ENCODE measurements around the gene ARHGEF33. TPM values are rescaled to one million over a fixed set of nuclear protein-coding genes. Genes with fewer than 3 reads are reported as not detected.
A peak's percentile ranks its signal among the peaks of the same experiment; 100 is the strongest.

Gene ARHGEF33
- total RNA-seq, 1 donor from 2014 or later = 0.30 TPM

DNA sequence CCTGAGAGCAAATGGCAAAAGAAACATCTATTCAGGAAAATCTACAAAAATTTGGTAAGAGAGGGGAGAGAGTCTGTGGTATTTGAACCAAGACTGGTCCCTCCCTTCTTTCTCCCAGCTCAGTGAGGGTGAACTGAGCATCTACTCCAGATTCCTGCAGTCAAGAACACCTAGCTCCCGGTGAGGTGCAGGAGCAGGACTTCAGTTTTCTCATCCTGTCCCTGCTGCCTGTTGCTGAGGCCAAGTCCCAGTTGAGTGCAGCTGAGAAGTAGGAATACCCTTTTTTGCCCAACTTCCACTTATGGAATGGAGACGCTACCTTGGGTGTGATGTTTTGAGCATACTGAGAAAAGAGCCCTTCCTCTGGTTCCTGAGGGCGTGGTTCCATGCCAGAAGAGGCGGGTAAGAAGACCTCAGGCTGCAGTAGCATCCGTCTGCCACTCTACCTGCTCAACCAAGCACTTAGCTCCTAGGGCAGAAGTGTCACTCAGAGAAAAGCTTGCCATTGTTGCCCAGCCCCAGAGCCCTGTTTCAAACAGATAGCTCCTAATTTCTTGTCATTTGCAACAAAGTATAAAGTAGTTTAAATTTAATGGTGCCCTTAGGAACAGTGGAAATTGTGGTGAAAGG is 118.3 kb downstream of the ARHGEF33 start:
- Mint-ChIP-seq H3K27me3 (ENCODE audit: low read depth, unreplicated experiment) (no peaks in the 10 kb centered on the region), H3K27ac (ENCODE audit: unreplicated experiment) (peak overlapping the region; percentile 7), H3K36me3 (ENCODE audit: low read depth, unreplicated experiment) (peaks cover 12% of the 10 kb centered on the region), H3K4me3 (ENCODE audit: unreplicated experiment) (no peak overlapping the region), H3K9me3 (ENCODE audit: unreplicated experiment) (no peaks in the 10 kb centered on the region), H3K4me1 (ENCODE audit: low read depth, unreplicated experiment) (peaks cover 7% of the 10 kb centered on the region)
- Histone ChIP-seq H3K27me3 (ENCODE audit: insufficient read depth, low read length) (no peaks in the 10 kb centered on the region), H3K4me1 (ENCODE audit: insufficient read depth, low read length) (no peaks in the 10 kb centered on the region), H3K79me2 (ENCODE audit: insufficient read depth, low read length) (no peaks in the 10 kb centered on the region), H3K27ac (ENCODE audit: low read depth, low read length) (no peak overlapping the region), H3K4me3 (ENCODE audit: insufficient read depth, low read depth, low read length) (no peak overlapping the region), H3K36me3 (ENCODE audit: insufficient read depth, low read length) (peaks cover 21% of the 10 kb centered on the region), H3K9me3 (ENCODE audit: insufficient read depth, low read depth, low read length) (no peaks in the 10 kb centered on the region), H2AFZ (ENCODE audit: low read depth, low read length) (no peak overlapping the region), H3K9ac (ENCODE audit: low read length) (no peak overlapping the region), H4K20me1 (ENCODE audit: insufficient read depth, low read length) (no peaks in the 10 kb centered on the region), H3K4me2 (ENCODE audit: low read length) (no peak overlapping the region)
- DNase-seq (ENCODE audit: low read depth) (no peak), FAIRE-seq (no peak)
- no peak for TF ChIP-seq EZH2 (IDR thresholded peaks at IDR 0.05; ENCODE audit: insufficient read depth, low read length)
- TF ChIP-seq, protein P1, sequence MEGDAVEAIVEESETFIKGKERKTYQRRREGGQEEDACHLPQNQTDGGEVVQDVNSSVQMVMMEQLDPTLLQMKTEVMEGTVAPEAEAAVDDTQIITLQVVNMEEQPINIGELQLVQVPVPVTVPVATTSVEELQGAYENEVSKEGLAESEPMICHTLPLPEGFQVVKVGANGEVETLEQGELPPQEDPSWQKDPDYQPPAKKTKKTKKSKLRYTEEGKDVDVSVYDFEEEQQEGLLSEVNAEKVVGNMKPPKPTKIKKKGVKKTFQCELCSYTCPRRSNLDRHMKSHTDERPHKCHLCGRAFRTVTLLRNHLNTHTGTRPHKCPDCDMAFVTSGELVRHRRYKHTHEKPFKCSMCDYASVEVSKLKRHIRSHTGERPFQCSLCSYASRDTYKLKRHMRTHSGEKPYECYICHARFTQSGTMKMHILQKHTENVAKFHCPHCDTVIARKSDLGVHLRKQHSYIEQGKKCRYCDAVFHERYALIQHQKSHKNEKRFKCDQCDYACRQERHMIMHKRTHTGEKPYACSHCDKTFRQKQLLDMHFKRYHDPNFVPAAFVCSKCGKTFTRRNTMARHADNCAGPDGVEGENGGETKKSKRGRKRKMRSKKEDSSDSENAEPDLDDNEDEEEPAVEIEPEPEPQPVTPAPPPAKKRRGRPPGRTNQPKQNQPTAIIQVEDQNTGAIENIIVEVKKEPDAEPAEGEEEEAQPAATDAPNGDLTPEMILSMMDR (IDR thresholded peaks at IDR 0.05; ENCODE audit: insufficient read depth, low read depth, low read length) = no peak

DNA sequence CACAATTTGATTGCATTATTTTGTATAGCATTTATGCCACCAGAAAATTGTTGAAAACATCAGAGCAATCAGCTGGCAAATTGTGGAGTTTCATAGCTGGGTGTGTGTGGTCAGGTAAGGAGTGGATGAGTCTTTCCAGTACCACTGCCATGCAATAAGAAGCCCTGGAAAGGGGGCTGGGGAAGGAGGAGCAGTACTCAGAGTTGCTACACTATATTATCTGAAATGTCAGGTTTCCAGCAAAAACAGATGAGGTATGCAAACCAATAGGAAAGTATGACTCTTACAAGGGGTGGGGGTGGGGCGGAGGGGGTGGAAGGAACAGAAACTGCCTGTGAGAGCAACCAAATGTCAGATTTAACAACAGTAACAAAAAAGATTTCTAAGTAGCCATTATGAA is 119.0 kb downstream of the ARHGEF33 start:
- Histone ChIP-seq H4K20me1 (ENCODE audit: insufficient read depth, low read length) (no peaks in the 10 kb centered on the region), H3K9ac (ENCODE audit: low read length) (no peak overlapping the region), H3K4me2 (ENCODE audit: low read length) (no peak overlapping the region), H3K4me3 (ENCODE audit: insufficient read depth, low read depth, low read length) (no peak overlapping the region), H3K27ac (ENCODE audit: low read depth, low read length) (no peak overlapping the region), H3K79me2 (ENCODE audit: insufficient read depth, low read length) (no peaks in the 10 kb centered on the region), H3K36me3 (ENCODE audit: insufficient read depth, low read length) (peaks cover 24% of the 10 kb centered on the region), H3K4me1 (ENCODE audit: insufficient read depth, low read length) (no peaks in the 10 kb centered on the region), H2AFZ (ENCODE audit: low read depth, low read length) (no peak overlapping the region), H3K27me3 (ENCODE audit: insufficient read depth, low read length) (no peaks in the 10 kb centered on the region), H3K9me3 (ENCODE audit: insufficient read depth, low read depth, low read length) (no peaks in the 10 kb centered on the region)
- Mint-ChIP-seq H3K4me3 (ENCODE audit: unreplicated experiment) (no peak overlapping the region), H3K9me3 (ENCODE audit: unreplicated experiment) (no peaks in the 10 kb centered on the region), H3K27ac (ENCODE audit: unreplicated experiment) (peak overlapping the region; percentile 7), H3K4me1 (ENCODE audit: low read depth, unreplicated experiment) (peaks cover 7% of the 10 kb centered on the region), H3K27me3 (ENCODE audit: low read depth, unreplicated experiment) (no peaks in the 10 kb centered on the region), H3K36me3 (ENCODE audit: low read depth, unreplicated experiment) (peaks cover 12% of the 10 kb centered on the region)
- DNase-seq (ENCODE audit: low read depth) (peak; percentile 36), FAIRE-seq (no peak)
- TF ChIP-seq, protein P1 (IDR thresholded peaks at IDR 0.05; ENCODE audit: insufficient read depth, low read depth, low read length) = no peak
- no peak for TF ChIP-seq EZH2 (IDR thresholded peaks at IDR 0.05; ENCODE audit: insufficient read depth, low read length)

DNA sequence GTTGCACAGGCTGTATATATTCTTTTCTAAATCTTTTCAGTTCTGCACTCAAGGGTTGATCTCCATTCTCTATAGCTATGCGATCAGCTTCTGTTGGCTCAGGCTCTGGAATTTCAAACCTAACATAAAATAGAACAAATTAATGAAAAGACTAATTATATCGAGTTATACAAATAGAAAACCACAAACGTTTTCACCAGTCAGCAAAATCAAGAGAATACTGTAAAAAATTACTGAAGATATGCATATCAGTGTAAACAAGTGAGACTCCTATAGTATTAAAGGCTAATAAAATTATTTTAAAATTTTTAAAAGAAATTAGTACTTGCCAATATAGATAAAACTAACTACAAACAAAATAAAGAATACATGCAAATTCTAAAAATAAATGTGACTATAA is 124.2 kb downstream of the ARHGEF33 start:
- H3K27me3 ChIP-seq (ENCODE audit: insufficient read depth, low read length) = no peaks in the 10 kb centered on the region
- peaks cover 4% of the 10 kb centered on the region for H3K36me3 Mint-ChIP-seq (ENCODE audit: low read depth, unreplicated experiment)
- H3K9ac ChIP-seq (ENCODE audit: low read length) = no peak overlapping the region
- no peaks in the 10 kb centered on the region for H4K20me1 ChIP-seq (ENCODE audit: insufficient read depth, low read length)
- no peaks in the 10 kb centered on the region for H3K79me2 ChIP-seq (ENCODE audit: insufficient read depth, low read length)
- no peak for DNase-seq (ENCODE audit: low read depth)
- FAIRE-seq = no peak
- peaks cover 11% of the 10 kb centered on the region for H3K36me3 ChIP-seq (ENCODE audit: insufficient read depth, low read length)
- TF ChIP-seq, protein P1 (IDR thresholded peaks at IDR 0.05; ENCODE audit: insufficient read depth, low read depth, low read length) = no peak
- TF ChIP-seq EZH2 (IDR thresholded peaks at IDR 0.05; ENCODE audit: insufficient read depth, low read length) = no peak
- no peak overlapping the region for H3K27ac ChIP-seq (ENCODE audit: low read depth, low read length)
- no peak overlapping the region for H3K4me2 ChIP-seq (ENCODE audit: low read length)
- peaks cover 2% of the 10 kb centered on the region for H3K4me1 Mint-ChIP-seq (ENCODE audit: low read depth, unreplicated experiment)
- H3K9me3 Mint-ChIP-seq (ENCODE audit: unreplicated experiment) = no peaks in the 10 kb centered on the region
- no peak overlapping the region for H3K4me3 ChIP-seq (ENCODE audit: insufficient read depth, low read depth, low read length)
- no peaks in the 10 kb centered on the region for H3K27me3 Mint-ChIP-seq (ENCODE audit: low read depth, unreplicated experiment)
- no peak overlapping the region for H2AFZ ChIP-seq (ENCODE audit: low read depth, low read length)
- H3K27ac Mint-ChIP-seq (ENCODE audit: unreplicated experiment) = no peak overlapping the region
- H3K9me3 ChIP-seq (ENCODE audit: insufficient read depth, low read depth, low read length) = no peaks in the 10 kb centered on the region
- H3K4me3 Mint-ChIP-seq (ENCODE audit: unreplicated experiment) = no peak overlapping the region
- H3K4me1 ChIP-seq (ENCODE audit: insufficient read depth, low read length) = no peaks in the 10 kb centered on the region

Measured in astrocyte (in vitro differentiated cells and primary cell).